ENCODE data around the gene RREB1. TPM values are rescaled to one million over a fixed set of nuclear protein-coding genes. Genes with fewer than 3 reads are reported as not detected.

RREB1 gene
- total RNA-seq, 1 experiment from 2014 or later, result 35.8 TPM

DNA sequence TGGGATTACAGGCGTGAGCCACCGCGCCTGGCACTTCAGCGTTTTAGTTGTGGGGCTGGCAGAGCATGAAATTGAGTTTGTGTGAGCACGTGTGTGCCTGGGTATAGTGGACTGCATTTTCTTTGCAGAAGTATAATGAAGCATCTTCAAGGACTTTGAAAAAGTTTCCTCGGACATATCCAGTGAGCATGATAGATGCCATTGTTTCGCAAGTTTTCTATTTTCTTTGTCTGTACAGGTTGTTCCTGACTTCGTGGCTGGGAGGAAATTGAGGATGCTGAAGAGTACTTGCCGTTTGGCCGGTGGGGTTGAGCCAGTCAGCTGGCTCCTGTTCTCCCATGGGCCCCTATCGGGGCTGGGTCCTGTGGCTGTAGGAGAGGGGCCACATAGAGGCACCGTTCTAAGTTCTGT lies 55.9 kb downstream of the RREB1 start:
- Histone ChIP-seq H2BK5ac (ENCODE audit: insufficient read length, low read length) (no peak overlapping the region), H2BK20ac (ENCODE audit: low read depth, low read length, poor library complexity, severe bottlenecking) (no peak overlapping the region), H3K18ac (ENCODE audit: insufficient read length, low read depth, low read length) (no peak overlapping the region), H3T11ph (ENCODE audit: low read length) (no peak overlapping the region), H3K79me2 (ENCODE audit: insufficient read depth, low read length) (no peaks in the 10 kb centered on the region; the same call in 1 of the 2 replicates), H2BK15ac (ENCODE audit: low read depth, low read length) (no peak overlapping the region), H3K27ac (ENCODE audit: insufficient read length, low read depth, low read length) (no peak overlapping the region), H2AFZ (ENCODE audit: low read length) (no peak overlapping the region), H3K4me1 (ENCODE audit: insufficient read depth, low read length) (peaks cover 11% of the 10 kb centered on the region; the same call in 1 of the 2 replicates), H2AK5ac (ENCODE audit: insufficient read length, low read length) (no peak overlapping the region), H3K14ac (ENCODE audit: insufficient read depth, low read length) (no peak overlapping the region), H4K91ac (ENCODE audit: insufficient read length, low read depth, low read length) (no peak overlapping the region), H3K27me3 (ENCODE audit: insufficient read depth, low read length) (no peaks in the 10 kb centered on the region), H2BK12ac (ENCODE audit: insufficient read length, low read depth, low read length) (no peak overlapping the region), H3K9ac (ENCODE audit: extremely low read depth, insufficient read length, low read length) (no peak overlapping the region), H4K8ac (replicated peaks; ENCODE audit: insufficient read length, low read depth, low read length) (no peak overlapping the region), H3K9me3 (ENCODE audit: control insufficient read depth, low read depth, low read length) (no peaks in the 10 kb centered on the region), H4K20me1 (ENCODE audit: control insufficient read depth, insufficient read depth, insufficient read length) (no peaks in the 10 kb centered on the region), H3K56ac (ENCODE audit: insufficient read length, low read depth, low read length) (no peak overlapping the region), H3K79me1 (ENCODE audit: insufficient read depth, low read depth, low read length, poor library complexity, severe bottlenecking) (no peaks in the 10 kb centered on the region), H3K4me2 (ENCODE audit: insufficient read depth, insufficient read length, low read length) (no peak overlapping the region), H2BK120ac (ENCODE audit: low read depth, low read length, poor library complexity, severe bottlenecking) (no peak overlapping the region), H3K23ac (ENCODE audit: insufficient read length, low read depth, low read length) (no peak overlapping the region), H4K5ac (ENCODE audit: insufficient read length, low read depth, low read length) (no peak overlapping the region), H3K23me2 (ENCODE audit: insufficient read length, low read depth, low read length, poor library complexity, severe bottlenecking) (no peaks in the 10 kb centered on the region), H3K4ac (ENCODE audit: low read depth, low read length) (no peak overlapping the region)
- WGBS (ENCODE audit: extremely low coverage, insufficient read length, low lambda C conversion rate), result no CpG with 5 or more reads among the region's 12 CpGs
- TF ChIP-seq, protein P1, sequence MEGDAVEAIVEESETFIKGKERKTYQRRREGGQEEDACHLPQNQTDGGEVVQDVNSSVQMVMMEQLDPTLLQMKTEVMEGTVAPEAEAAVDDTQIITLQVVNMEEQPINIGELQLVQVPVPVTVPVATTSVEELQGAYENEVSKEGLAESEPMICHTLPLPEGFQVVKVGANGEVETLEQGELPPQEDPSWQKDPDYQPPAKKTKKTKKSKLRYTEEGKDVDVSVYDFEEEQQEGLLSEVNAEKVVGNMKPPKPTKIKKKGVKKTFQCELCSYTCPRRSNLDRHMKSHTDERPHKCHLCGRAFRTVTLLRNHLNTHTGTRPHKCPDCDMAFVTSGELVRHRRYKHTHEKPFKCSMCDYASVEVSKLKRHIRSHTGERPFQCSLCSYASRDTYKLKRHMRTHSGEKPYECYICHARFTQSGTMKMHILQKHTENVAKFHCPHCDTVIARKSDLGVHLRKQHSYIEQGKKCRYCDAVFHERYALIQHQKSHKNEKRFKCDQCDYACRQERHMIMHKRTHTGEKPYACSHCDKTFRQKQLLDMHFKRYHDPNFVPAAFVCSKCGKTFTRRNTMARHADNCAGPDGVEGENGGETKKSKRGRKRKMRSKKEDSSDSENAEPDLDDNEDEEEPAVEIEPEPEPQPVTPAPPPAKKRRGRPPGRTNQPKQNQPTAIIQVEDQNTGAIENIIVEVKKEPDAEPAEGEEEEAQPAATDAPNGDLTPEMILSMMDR (conservative IDR thresholded peaks at IDR 0.05), result no peak
- H3K9me3 Mint-ChIP-seq, result no peaks in the 10 kb centered on the region
- no peak for DNase-seq
- H3K4me3 Mint-ChIP-seq, result no peak overlapping the region
- H3K27me3 Mint-ChIP-seq (ENCODE audit: low read depth), result no peaks in the 10 kb centered on the region
- H3K27ac Mint-ChIP-seq, result no peak overlapping the region
- peaks cover 42 to 62% of the 10 kb centered on the region in 2 experiments for H3K4me1 Mint-ChIP-seq
- peaks cover 0 to 2% (median 0%) of the 10 kb centered on the region in 3 experiments; a peak in 2 of 7 replicates for H3K36me3 Mint-ChIP-seq (ENCODE audit: insufficient read depth in 1 of 3, low read depth in 3 of 3)

All from H9 (cell line).